WI38 (cell line): ENCODE results near the gene CARD6.
A peak's percentile ranks its signal among the peaks of the same experiment; 100 is the strongest.
"Not testable (repeated sequence)": the region's sequence is repeated elsewhere in the genome, so short reads cannot be mapped to it uniquely, and the experiment has no call there.

ENCODE experiments used
- H3K4me3 ChIP-seq: 2 replicates; pipeline ENCODE4 v1.5.1; 2011; ENCODE audit warnings: low read depth, mild to moderate bottlenecking, control low read depth, low read length
- CTCF ChIP-seq: IDR thresholded peaks from 2 replicates; pipeline ENCODE4 v1.5.1; 2012; ENCODE audit warnings: low read depth, mild to moderate bottlenecking, control low read depth, low read length

Gene CARD6

GRCh38 chr5:40842351-40842750, 1.2 kb downstream of the CARD6 start:
- no peak for TF ChIP-seq CTCF
- peak overlapping the region; percentile 55 for H3K4me3 ChIP-seq

GRCh38 chr5:40844565-40844964, 3.4 kb downstream of the CARD6 start:
- H3K4me3 ChIP-seq = no peak overlapping the region
- TF ChIP-seq CTCF = no peak

GRCh38 chr5:40846371-40846770, 5.2 kb downstream of the CARD6 start:
- TF ChIP-seq CTCF = no peak
- no peak overlapping the region for H3K4me3 ChIP-seq

- no peak overlapping the region for H3K4me3 ChIP-seq
- TF ChIP-seq CTCF = no peak
Measured at GRCh38 chr5:40847525-40847924, 6.4 kb downstream of the CARD6 start.

- no peak for TF ChIP-seq CTCF
- no peak overlapping the region for H3K4me3 ChIP-seq
Measured at GRCh38 chr5:40853632-40854192, 12.5 kb downstream of the CARD6 start.

GRCh38 chr5:40860711-40861110, 19.5 kb downstream of the CARD6 start:
- TF ChIP-seq CTCF = no peak
- H3K4me3 ChIP-seq = no peak overlapping the region

GRCh38 chr5:40865004-40865403, 23.8 kb downstream of the CARD6 start:
- not testable (repeated sequence) for H3K4me3 ChIP-seq

- no peak overlapping the region for H3K4me3 ChIP-seq
- no peak for TF ChIP-seq CTCF
Measured at GRCh38 chr5:40866844-40867243, 25.7 kb downstream of the CARD6 start.
